ENCODE data around the gene SYT6. TPM values are rescaled to one million over a fixed set of nuclear protein-coding genes. Genes with fewer than 3 reads are reported as not detected.
"Not testable (repeated sequence)": the region's sequence is repeated elsewhere in the genome, so short reads cannot be mapped to it uniquely, and the experiment has no call there.

The SYT6 gene
- total and polyA plus RNA-seq, 2 donors (not counting 1 experiment from before 2014, with no cell fraction given), result not detected

DNA sequence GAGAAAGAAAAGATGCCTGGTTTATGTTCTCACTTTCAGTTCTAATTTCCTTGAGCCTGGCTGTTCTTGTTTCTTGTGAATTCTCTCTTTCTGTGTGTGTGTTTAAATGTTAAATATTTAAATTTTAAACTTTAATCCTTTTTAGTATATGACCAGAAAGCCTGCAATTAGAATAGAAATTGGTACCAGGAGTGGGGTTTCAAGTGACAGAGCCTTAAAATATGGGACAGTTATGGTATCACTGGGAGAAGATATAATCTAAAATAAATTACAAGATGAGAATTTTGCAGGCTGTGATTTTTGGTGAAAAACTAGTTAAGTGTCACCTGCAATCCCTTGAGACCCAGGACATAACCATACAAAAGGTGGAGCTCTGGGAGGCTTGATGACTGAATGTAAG is 81.4 kb downstream of the SYT6 start:
- Histone ChIP-seq H3K9me3 (ENCODE audit: control insufficient read depth, insufficient read depth, low read depth, low read length) (no peaks in the 10 kb centered on the region), H3K4me2 (ENCODE audit: extremely low read depth, insufficient read depth, low read length) (no peak overlapping the region), H3K4me1 (ENCODE audit: control insufficient read depth, extremely low read depth, insufficient read depth, low read length) (no peaks in the 10 kb centered on the region), H3K4me3 (replicated peaks in 1 of 4; ENCODE audit: control extremely low read depth in 1 of 4, insufficient read depth in 1 of 4, low read depth in 3 of 4, low read length in 4 of 4) (no peak overlapping the region), H4K20me1 (ENCODE audit: control insufficient read depth, extremely low read depth, insufficient read depth, low read length) (no peaks in the 10 kb centered on the region), H3K9ac (ENCODE audit: insufficient read depth, low read length) (no peak overlapping the region), H2AFZ (ENCODE audit: low read length) (no peak overlapping the region), H3K36me3 (ENCODE audit: control insufficient read depth, insufficient read depth, low read length) (no peaks in the 10 kb centered on the region), H3K27me3 (ENCODE audit: control insufficient read depth, insufficient read depth, low read length) (no peaks in the 10 kb centered on the region), H3K27ac (ENCODE audit: insufficient read depth, low read length) (no peak overlapping the region), H3K79me2 (ENCODE audit: control insufficient read depth, insufficient read depth, low read length) (no peaks in the 10 kb centered on the region)
- TF ChIP-seq, protein P1, sequence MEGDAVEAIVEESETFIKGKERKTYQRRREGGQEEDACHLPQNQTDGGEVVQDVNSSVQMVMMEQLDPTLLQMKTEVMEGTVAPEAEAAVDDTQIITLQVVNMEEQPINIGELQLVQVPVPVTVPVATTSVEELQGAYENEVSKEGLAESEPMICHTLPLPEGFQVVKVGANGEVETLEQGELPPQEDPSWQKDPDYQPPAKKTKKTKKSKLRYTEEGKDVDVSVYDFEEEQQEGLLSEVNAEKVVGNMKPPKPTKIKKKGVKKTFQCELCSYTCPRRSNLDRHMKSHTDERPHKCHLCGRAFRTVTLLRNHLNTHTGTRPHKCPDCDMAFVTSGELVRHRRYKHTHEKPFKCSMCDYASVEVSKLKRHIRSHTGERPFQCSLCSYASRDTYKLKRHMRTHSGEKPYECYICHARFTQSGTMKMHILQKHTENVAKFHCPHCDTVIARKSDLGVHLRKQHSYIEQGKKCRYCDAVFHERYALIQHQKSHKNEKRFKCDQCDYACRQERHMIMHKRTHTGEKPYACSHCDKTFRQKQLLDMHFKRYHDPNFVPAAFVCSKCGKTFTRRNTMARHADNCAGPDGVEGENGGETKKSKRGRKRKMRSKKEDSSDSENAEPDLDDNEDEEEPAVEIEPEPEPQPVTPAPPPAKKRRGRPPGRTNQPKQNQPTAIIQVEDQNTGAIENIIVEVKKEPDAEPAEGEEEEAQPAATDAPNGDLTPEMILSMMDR (conservative IDR thresholded peaks at IDR 0.05 in 1 of 2, IDR thresholded peaks at IDR 0.05 in 1 of 2; ENCODE audit: low read depth in 1 of 2, low read length in 2 of 2), result no peak
- TF ChIP-seq EZH2 (IDR thresholded peaks at IDR 0.05; ENCODE audit: low read length, missing control alignments), result no peak
- no peak for DNase-seq (ENCODE audit: low read depth in 2 of 2)

GRCh38 chr1:114069762-114070161 is 83.9 kb downstream of the SYT6 start:
- H2AFZ ChIP-seq (ENCODE audit: low read length); H3K27me3 ChIP-seq (ENCODE audit: control insufficient read depth, insufficient read depth, low read length); H4K20me1 ChIP-seq (ENCODE audit: control insufficient read depth, extremely low read depth, insufficient read depth, low read length); H3K36me3 ChIP-seq (ENCODE audit: control insufficient read depth, insufficient read depth, low read length); H3K9ac ChIP-seq (ENCODE audit: insufficient read depth, low read length); DNase-seq (ENCODE audit: low read depth in 2 of 2); H3K4me1 ChIP-seq (ENCODE audit: control insufficient read depth, extremely low read depth, insufficient read depth, low read length); H3K4me2 ChIP-seq (ENCODE audit: extremely low read depth, insufficient read depth, low read length); H3K4me3 ChIP-seq (replicated peaks in 1 of 4; ENCODE audit: control extremely low read depth in 1 of 4, insufficient read depth in 1 of 4, low read depth in 3 of 4, low read length in 4 of 4); H3K79me2 ChIP-seq (ENCODE audit: control insufficient read depth, insufficient read depth, low read length); H3K27ac ChIP-seq (ENCODE audit: insufficient read depth, low read length); H3K9me3 ChIP-seq (ENCODE audit: control insufficient read depth, insufficient read depth, low read depth, low read length): not testable (repeated sequence)

- not testable (repeated sequence) for H3K27ac ChIP-seq (ENCODE audit: insufficient read depth, low read length); H3K4me1 ChIP-seq (ENCODE audit: control insufficient read depth, extremely low read depth, insufficient read depth, low read length); H3K4me3 ChIP-seq (replicated peaks in 1 of 4; ENCODE audit: control extremely low read depth in 1 of 4, insufficient read depth in 1 of 4, low read depth in 3 of 4, low read length in 4 of 4); H4K20me1 ChIP-seq (ENCODE audit: control insufficient read depth, extremely low read depth, insufficient read depth, low read length); H3K27me3 ChIP-seq (ENCODE audit: control insufficient read depth, insufficient read depth, low read length); H3K79me2 ChIP-seq (ENCODE audit: control insufficient read depth, insufficient read depth, low read length); DNase-seq (ENCODE audit: low read depth in 2 of 2); H3K36me3 ChIP-seq (ENCODE audit: control insufficient read depth, insufficient read depth, low read length); H3K9ac ChIP-seq (ENCODE audit: insufficient read depth, low read length); H2AFZ ChIP-seq (ENCODE audit: low read length); H3K4me2 ChIP-seq (ENCODE audit: extremely low read depth, insufficient read depth, low read length); H3K9me3 ChIP-seq (ENCODE audit: control insufficient read depth, insufficient read depth, low read depth, low read length)
These were observed 85.0 kb downstream of the SYT6 start for GRCh38 chr1:114068684-114069083.

- H3K36me3 ChIP-seq (ENCODE audit: control insufficient read depth, insufficient read depth, low read length); H4K20me1 ChIP-seq (ENCODE audit: control insufficient read depth, extremely low read depth, insufficient read depth, low read length); H2AFZ ChIP-seq (ENCODE audit: low read length); H3K79me2 ChIP-seq (ENCODE audit: control insufficient read depth, insufficient read depth, low read length); H3K9me3 ChIP-seq (ENCODE audit: control insufficient read depth, insufficient read depth, low read depth, low read length); H3K4me3 ChIP-seq (replicated peaks in 1 of 4; ENCODE audit: control extremely low read depth in 1 of 4, insufficient read depth in 1 of 4, low read depth in 3 of 4, low read length in 4 of 4); H3K27me3 ChIP-seq (ENCODE audit: control insufficient read depth, insufficient read depth, low read length); H3K4me2 ChIP-seq (ENCODE audit: extremely low read depth, insufficient read depth, low read length); H3K27ac ChIP-seq (ENCODE audit: insufficient read depth, low read length); DNase-seq (ENCODE audit: low read depth in 2 of 2); H3K9ac ChIP-seq (ENCODE audit: insufficient read depth, low read length); H3K4me1 ChIP-seq (ENCODE audit: control insufficient read depth, extremely low read depth, insufficient read depth, low read length): not testable (repeated sequence)
These were observed 88.0 kb downstream of the SYT6 start for GRCh38 chr1:114065671-114066070.
